GM21381 (cell line): ENCODE data around the gene EEF2K.
"Not testable (repeated sequence)": the region's sequence is repeated elsewhere in the genome, so short reads cannot be mapped to it uniquely, and the experiment has no call there.

Experiments used
- ATAC-seq: cut with Tn5 transposase; IDR thresholded peaks from one replicate; pipeline ENCODE4 v1.9.1; 2021; ENCODE audit warnings: mild to moderate bottlenecking, moderate library complexity; ENCODE audit not compliant: unreplicated experiment

Gene EEF2K

GRCh38 chr16:22206013-22206841 lies at the start of gene EEF2K:
TSS of gene EEF2K (plus strand) at chr16:22206278. CDS start at chr16:22225730, 19,452 bp downstream.
- peak; percentile 78 for ATAC-seq

DNA sequence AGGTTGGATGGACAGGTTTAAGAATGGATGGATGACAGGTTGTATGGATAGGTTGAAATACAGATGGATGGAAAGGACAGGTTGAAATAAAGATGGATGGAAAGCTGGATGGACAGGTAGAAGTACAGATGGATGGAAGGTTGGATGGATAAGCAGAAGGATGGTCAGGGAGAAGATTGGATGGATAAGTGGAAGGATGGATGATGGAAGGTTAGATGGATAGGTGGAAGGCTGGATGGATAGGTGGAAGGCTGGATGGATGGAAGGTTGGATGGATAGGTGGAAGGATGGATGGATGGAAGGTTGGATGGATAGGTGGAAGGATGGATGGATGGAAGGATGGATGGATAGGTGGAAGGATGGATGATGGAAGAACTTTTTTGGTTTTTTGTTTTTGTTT lies 44.7 kb upstream of the EEF2K start:
- no peak for ATAC-seq

- no peak for ATAC-seq
These were observed 44.0 kb upstream of the EEF2K start, which contains the start of gene SDR42E2 for GRCh38 chr16:22161999-22162655. TSS of gene SDR42E2 (plus strand) at chr16:22162506. CDS start at chr16:22165583, 3,077 bp downstream.

DNA sequence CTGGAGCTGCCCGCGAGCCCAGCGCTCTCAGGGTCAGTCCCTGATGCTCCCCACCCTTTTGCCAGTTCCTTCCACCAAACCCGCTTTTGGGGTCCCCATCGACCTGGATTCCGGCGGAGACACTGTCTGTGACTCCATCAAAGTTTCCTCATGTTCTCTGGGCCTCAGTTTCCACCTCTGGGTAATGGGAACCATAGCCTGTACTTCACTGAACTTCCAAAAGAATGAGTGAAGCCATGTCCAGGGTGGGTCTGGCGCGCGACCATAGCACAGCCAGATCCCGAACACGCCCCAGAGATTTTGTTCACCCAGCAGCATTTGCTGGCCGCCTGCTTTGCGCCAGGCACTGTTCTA lies 43.4 kb upstream of the EEF2K start:
- no peak for ATAC-seq

- ATAC-seq: no peak
These were observed 42.3 kb upstream of the EEF2K start for GRCh38 chr16:22163806-22164205.

DNA sequence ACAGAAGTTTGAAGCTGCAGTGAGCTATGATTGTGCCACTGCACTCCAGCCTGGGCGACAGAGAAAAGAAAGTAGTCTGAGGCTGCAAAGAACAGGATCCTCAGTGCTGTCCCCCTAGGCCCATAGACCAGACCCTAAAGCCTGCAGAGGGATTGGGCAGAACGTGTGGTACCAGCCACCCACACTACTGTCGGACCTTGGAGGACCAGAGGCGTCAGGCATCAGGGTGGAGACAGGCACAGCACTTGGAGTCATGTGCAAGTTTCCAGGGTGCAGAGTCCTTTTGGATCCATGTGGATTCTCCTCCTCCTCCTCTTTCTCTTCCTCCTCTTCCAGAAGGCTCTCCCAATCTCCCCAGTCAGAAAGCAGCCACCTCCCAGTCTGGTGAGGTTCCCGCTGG lies 41.6 kb upstream of the EEF2K start:
- ATAC-seq: no peak

DNA sequence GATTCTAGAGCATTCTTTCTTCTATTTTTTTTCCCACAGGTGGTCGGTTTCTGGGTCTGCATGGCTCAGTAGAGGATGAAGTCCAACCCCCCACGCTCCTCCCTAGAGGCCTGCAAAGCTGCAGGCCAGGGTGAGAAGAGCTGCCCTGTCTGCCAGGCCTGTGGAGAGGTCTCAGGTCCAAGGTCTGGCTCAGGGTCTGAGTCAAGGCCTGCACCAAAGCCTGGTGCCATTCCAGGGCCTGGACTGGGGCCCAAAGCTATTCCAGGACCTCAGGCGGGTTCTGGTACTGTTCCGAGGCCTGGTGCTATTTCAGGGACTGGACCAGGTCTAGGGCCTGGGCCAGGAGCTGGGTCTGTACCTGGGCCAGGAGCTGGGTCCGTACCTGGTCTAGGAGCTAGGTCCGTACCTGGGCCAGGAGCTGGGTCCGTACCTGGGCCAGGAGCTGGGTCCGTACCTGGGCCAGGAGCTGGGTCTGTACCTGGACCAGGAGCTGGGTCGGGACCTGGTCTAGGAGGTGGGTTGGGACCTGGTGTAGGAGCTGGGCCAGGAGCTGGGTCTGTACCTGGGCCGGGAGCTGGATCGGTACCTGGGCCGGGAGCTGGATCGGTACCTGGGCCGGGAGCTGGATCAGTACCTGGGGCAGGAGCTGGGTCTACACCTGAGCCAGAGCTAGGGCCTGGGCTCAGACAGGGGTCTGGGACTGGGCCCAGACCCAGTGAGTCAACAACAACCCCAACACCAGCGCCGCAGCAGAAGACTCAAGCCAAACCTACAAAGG lies 40.4 kb upstream of the EEF2K start:
- ATAC-seq: no peak

DNA sequence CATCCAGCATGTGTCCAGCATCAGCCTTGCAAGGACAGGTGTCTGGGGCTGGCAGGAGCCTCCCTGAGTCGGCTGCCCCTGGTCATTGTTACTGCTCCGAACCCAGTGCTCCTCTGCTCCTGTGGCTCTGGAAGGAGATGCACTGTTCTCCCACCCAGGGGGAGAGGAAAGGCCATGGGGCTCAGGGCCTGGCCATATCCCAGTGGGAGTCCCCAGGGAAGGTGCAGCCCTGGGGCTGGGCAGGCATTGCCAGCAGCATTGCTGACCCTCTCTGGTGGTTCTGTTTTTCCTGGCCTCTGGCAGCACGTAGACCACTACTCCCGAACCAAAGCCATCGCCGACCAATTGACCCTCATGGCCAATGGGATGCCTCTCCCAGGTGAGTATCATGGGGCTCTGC lies 34.1 kb upstream of the EEF2K start:
- ATAC-seq: no peak

DNA sequence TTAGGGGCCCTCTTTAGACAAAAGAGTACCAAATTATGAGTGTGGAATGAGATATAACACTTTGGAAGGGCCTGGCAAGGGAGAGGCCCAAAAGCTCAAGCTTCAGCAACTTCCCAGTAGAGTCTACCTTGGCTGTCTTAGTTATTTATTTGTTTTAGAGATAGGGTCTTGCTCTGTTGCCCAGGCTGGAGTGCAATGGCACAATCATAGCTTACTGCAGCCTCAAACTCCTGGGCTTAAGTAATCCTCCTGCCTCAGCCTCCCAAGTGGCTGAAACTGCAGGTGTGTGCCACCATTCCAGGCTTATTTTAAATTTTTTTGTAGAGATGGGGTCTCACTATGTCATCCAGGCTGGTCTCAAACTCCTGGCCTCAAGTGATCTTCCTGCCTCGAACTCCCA lies 33.4 kb upstream of the EEF2K start:
- ATAC-seq: not testable (repeated sequence)

DNA sequence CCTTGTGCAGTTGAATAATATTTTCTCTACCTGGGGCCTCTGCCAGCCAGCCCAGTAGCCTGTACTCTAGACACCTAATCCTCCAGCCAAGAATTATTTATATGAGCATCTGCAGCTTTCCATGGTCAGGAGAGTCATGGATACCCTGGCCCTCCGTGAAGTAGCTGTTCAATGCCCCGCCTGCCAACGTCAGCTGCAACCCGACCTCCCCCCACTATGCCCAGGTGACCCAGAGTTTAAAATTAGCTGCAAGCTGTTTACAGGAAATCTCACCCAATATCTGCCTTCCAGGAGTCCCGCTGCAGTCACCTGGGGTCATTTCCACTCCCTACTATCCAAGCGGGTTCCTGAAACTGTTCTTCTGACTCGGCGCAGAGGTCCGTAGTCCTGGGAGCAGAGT lies 31.4 kb upstream of the EEF2K start:
- ATAC-seq: no peak

DNA sequence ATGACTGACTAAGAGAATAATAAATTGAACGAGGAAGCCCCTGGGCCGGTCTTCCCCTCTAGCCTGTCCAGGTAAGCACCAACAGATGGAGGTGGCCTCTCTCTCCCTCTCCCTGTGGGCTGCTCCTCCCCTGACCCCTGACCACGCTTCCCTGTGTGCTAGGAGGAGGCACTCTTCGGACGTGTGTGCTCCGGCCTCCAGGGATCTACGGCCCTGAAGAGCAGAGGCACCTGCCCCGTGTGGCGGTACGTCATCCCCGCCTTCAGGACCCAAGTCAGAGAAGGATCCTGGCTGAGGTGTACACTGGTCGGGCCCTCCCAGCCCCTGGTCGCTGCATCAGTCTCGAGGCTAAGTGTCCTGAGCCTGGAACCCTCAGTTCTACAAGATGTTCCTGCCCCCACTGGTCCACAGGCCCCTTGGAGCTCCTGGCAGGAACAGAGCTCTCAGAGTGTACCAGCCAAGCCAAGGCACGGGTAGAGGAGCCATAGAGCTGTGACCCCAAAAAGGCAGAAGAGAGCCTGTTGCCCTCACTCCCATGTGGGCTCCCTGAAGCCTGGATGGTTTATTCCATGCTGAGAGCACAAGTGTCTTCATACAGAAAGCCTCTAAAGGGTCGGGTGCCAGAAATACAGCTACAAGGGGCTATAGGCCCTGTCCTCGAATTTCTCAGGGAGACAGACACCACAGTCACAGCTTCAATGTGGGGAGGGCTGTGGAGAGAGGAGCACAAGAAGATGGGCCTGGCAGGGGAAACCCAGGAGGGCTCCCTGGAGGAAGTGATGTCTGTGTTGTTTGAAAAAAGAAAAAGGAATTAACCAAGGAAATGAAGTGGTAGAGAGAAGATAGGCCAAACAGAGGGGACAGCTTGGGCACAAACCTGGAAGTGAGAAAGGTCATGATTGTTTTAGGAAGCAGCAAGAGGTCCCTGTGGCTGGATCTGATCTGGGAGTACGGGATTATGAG lies 27.8 kb upstream of the EEF2K start:
- ATAC-seq: no peak

GRCh38 chr16:22181426-22181825 lies 24.7 kb upstream of the EEF2K start:
- ATAC-seq: no peak

GRCh38 chr16:22181843-22182242 lies 24.2 kb upstream of the EEF2K start:
- no peak for ATAC-seq

DNA sequence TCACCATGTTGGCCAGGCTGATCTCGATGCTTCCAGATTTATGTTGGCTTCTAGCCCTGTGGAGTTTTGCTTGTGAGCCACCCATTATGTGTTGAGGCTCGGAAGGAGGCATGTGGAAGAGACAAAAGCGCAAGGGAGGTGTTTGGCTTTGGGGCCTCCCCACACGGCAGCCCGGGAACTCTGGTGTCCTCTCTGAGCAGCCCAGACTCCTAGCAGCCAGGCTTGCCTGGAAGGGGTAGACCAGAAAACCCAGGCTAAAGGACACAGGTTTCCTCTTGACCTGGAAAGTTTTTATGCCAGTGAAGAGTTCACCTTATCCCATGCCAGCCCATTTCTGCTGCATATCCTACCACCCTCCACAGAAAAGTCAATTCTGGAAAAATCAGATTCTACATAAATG lies 22.7 kb upstream of the EEF2K start:
- ATAC-seq: no peak

GRCh38 chr16:22183901-22184614 lies 22.0 kb upstream of the EEF2K start:
- ATAC-seq: no peak

DNA sequence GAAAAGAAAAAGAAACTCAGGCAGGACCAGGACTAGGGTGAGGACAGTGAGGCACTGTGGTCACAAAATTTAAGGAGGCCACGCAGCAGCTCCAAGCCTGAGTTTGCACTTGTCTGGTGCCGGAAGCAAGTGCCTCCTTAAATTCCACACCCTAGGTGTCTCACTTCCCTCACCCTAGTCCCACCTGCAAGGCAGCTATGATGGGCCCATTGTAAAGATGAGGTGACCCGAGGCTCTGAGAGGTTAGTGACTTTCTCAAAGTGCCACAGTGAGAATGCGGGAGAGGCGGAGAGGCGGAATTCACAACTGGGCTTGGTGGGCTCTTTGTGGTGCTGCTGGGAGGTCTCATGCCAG lies 21.5 kb upstream of the EEF2K start:
- ATAC-seq: no peak

DNA sequence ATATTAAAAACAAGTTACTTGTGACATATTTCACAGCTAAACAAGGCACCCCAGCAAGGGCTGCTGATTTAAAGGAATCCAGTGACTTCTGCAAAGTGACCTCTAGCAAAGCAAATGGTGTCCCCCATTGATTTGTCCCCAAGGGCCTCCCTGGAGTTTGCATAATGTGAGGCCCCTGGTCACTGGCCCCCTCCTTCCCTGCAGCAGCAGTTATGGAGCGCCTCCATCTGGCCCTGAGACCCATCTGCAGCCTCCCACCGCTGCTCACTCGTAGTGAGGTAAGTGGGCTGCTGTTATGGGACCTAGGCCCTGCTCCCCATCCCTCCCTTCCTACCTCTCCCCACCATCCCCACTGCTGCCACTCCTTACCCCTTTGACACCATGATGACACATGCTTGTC lies 19.6 kb upstream of the EEF2K start:
- no peak for ATAC-seq

GRCh38 chr16:22188267-22188594 lies 17.8 kb upstream of the EEF2K start:
- no peak for ATAC-seq

GRCh38 chr16:22188595-22189442 lies 17.3 kb upstream of the EEF2K start:
- no peak for ATAC-seq
